CD4-positive, alpha-beta T cell treated with Interleukin-15 for 4 hours (primary cell): ENCODE results near the gene LSP1.

Experiments
- DNase-seq: peaks from one replicate; pipeline ENCODE4 v3.0.0-alpha.2; 2020; ENCODE audit warnings: low spot score

The LSP1 gene

DNA sequence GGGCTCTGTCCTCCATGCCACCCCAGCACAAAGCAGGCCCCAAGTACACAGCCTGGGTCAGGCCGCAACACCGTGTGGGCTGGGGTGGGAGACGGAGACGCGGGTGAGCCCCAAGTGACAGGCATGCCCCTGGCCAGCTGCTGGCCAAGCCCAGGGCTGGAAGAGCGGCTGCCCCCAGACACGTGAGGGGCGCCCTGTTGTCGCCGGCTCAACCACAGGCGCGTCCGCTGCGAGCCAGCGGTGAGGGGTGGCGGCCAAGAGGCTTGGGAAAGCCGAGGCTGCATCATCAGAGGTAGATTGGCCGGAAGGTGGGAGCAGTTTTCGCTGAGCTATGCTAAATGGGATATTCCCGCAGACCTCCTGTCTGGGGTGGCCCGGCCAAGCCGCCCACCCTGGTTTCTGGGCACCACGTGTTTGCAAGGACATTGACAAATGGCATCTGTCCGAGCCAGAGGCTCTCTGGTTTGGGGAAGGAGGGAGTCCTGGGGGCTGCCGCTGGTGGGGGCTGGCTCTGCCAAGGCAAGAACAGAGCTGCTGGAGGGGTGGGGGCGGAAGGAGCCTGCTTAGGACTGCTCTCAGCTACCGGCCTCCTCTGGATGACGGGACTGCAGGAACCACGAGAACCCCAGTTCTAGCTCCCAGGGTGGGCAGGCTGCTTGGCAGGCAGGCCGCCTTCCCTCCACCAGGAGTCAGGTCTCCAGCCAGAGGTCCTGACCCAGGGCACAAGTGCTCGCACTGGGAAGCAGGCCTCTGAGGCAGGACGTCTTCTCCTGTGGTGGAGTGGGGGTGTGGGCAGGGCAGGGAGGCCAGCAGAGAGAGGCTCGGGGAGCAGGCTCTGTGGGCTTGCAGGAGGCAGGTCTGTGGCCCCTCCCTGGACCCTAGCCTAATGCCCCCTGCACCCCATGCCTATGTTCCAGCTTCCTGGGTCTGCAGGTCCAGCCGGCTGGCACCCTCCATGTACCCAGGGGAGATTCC, 38.3 kb downstream of the LSP1 start:
- no peak for DNase-seq

DNA sequence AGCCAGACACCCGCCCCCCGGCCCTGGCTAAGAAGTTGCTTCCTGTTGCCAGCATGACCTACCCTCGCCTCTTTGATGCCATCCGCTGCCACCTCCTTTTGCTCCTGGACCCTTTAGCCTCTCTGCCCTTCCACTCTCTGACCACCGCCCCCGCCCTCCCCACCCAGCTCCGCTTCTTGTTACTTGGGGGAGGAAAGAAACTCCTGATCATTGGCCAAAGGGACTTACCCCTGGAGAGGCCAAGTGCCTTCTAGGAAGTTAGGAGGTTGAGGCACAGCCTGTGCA, 38.9 kb downstream of the LSP1 start, which contains the start of gene PRR33:
TSS of gene PRR33 (minus strand) at position 65 of the 285 bp plus-strand sequence. CDS start 1,311 bp downstream, outside the sequence.
- no peak for DNase-seq

- no peak for DNase-seq
Measured at GRCh38 chr11:1892116-1892515, 39.2 kb downstream of the LSP1 start.

DNA sequence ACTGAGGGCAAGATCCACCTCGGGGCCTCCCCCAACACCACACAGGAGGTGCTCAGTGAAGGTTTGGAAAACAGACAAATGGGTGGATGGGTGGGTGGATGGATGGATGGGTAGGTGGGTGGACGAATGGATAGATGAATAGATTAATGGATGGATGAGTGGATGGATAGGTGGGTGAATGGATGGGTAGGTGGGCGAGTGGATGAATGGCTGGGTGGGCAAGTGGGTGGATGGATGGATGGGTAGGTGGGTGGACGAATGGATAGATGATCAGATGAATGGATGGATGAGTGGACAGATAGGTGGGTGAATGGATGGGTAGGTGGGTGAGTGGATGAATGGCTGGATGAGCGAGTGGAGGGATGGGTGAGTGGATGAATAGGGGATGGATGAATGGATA, 39.7 kb downstream of the LSP1 start:
- DNase-seq = no peak

DNA sequence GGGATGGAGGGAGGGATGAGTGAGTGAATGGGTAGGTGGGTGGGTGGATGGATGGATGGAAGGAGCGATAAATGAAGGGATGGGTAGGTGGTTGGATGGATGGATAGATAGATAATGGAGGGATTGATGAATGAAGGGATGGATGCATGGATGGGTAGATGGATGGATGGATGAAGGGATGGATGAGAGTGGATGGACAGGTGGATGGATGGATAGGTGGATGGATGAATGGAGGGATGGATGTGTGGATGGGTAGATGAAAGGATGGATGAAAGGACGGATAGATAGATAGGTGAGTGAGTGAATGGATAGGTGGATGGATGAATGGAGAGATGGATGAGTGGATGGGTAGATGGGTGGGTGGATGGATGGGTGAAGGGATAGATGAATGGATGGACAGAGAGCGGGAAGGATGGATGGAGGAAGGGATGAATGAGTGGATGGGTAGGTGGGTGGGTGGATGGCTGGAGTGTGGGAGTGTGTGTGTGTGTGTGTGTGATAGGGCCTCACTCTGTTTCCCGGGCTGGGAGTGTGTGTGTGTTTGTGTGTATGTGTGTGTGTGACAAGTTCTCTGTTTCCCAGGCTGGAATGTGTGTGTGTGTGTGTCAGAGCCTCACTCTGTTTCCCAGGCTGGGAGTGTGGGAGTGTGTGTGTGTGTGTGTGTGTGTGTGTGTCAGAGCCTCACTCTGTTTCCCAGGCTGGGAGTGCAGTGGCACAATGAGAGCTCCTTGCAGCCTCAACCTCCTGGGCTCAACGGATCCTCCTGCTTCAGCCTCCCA, 40.9 kb downstream of the LSP1 start:
- no peak for DNase-seq

GRCh38 chr11:1894759-1895158, 41.9 kb downstream of the LSP1 start:
- no peak for DNase-seq

DNA sequence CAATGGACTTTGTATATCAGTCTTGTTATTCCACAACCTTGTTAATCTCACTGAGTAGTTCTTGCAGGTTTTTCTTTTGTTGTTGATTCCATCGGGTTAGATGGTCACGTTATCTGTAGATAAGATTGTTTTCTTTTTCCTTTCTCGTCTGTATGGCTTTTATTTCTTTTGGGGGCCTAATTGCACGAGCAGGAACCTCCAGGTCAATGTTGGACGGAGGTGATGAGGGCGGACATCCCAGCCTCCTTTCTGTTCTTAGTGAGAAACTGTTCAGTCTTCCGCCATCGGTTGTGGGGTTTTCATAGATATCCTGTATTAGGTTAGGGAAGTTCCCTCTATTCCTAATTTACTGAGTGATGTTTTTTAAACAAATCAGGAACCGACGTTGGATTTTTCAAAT, 43.6 kb downstream of the LSP1 start:
- DNase-seq = no peak

GRCh38 chr11:1896923-1897322, 44.0 kb downstream of the LSP1 start:
- DNase-seq = no peak

GRCh38 chr11:1899090-1899489, 46.2 kb downstream of the LSP1 start:
- DNase-seq = no peak

GRCh38 chr11:1899686-1900085, 46.8 kb downstream of the LSP1 start:
- no peak for DNase-seq

GRCh38 chr11:1906181-1906580, 53.3 kb downstream of the LSP1 start:
- no peak for DNase-seq

DNA sequence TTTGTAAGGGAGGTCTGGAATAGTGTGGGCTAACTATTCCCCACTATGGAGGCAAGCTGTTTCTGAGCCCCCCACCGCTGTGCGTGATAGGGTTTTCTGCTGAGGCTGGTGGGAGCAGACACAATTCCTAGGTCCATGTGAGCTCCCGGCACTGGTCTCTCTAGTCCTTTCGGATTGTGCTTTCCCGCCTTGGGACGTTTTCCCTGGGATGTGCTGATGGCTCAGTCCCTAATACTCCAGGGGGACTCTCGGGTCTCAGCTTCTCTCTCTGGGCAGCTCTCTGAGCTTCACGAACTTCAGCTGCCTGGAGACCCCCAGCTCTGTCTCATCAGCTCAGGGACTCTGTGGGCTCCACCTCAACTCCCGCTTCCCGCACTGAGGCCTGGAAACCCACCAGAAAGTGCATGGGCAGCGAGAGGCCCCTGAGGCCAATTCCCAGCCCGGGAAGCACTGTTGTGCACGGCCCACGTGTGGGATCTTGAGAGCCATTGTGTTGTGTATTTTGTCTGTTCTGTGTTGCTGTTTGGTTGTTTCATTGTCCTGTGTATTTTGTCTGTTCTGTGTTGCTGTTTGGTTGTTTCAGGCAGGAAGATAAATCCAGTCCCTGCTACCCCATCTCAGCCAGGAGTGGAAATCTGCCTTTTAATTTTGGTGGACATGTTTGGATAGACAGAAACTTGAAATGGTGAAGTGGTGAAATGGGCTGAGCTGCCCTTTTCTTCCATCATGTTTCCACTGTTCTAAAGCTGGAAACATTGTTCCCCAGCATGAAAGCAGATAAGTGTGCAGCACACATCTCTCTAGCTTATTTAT, 53.9 kb downstream of the LSP1 start:
- DNase-seq = no peak

- DNase-seq = no peak
Measured at GRCh38 chr11:1908618-1909017, 55.7 kb downstream of the LSP1 start.

DNA sequence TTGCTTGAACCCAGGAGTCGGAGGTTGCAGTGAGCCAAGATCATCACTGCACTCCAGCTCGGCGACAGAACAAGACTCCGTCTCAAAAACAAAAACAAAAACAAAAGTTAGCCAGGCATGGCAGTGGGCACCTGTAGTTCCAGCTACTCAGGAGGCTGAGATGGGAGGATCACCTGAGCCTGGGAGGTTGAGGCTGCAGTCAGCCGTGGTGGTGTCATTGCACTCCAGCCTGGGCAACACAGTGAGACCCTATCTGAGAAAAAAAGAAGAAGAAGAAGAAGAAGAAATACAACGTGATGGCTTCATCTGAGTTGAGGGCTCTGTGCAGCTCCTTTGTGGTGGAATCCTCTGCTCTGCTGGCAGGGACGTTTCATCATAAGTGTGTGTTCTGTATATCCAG, 56.6 kb downstream of the LSP1 start:
- DNase-seq = no peak

- DNase-seq = no peak
Measured at GRCh38 chr11:1912289-1912878, 59.5 kb downstream of the LSP1 start.

GRCh38 chr11:1913271-1914060, 60.6 kb downstream of the LSP1 start:
- DNase-seq = no peak

- no peak for DNase-seq
Measured at GRCh38 chr11:1915795-1916131, 62.9 kb downstream of the LSP1 start.

DNA sequence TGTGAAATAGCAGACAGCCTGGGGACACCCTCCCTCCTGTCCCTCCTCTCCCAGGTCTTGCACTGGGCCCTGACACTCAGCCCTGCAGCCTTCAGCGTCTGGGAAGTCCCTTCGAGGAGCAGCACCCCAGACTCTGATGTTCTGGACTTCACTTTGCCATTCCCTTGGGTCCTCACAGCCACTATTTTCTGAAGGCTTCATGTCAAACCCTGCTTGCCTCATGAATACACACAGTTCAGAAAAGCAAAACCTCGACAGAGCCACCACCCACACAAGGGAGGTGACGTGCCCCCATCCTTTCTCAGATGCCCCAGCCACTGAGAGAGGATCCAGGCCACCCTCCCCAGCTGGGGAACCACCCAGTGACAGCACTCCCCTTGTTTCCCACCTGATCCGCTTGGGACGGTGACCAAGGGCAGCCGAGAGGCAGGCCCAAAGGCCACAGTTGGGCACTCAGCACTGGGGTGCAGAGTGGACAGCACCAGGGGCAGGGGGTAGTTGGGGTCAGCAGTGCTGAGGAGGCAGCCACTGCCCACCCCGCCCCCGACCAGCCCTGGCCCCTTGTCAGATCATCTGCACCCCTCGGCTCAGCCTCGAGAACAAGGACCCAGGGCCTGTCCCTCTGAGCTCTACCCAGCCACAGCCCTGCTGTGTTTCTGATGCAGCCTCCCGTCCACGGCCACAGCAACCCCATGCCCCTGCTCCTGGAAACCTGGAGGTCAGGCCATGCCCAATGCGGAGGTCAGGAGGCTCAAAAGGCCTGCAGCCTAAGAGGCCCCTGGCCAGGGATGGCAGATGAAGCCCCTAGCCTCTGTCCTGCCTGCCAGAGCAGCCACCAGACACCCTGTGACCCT, 63.5 kb downstream of the LSP1 start:
- DNase-seq = no peak

GRCh38 chr11:1916986-1917522, 64.2 kb downstream of the LSP1 start:
- DNase-seq = no peak
